Measurements from ENCODE around the gene STK11. TPM values are rescaled to one million over a fixed set of nuclear protein-coding genes. Genes with fewer than 3 reads are reported as not detected.
"Not testable (repeated sequence)": the region's sequence is repeated elsewhere in the genome, so short reads cannot be mapped to it uniquely, and the experiment has no call there.

Gene STK11
- total RNA-seq, 3 donors from 2014 or later = 32.8 to 55.0 (median 52.1) TPM

DNA sequence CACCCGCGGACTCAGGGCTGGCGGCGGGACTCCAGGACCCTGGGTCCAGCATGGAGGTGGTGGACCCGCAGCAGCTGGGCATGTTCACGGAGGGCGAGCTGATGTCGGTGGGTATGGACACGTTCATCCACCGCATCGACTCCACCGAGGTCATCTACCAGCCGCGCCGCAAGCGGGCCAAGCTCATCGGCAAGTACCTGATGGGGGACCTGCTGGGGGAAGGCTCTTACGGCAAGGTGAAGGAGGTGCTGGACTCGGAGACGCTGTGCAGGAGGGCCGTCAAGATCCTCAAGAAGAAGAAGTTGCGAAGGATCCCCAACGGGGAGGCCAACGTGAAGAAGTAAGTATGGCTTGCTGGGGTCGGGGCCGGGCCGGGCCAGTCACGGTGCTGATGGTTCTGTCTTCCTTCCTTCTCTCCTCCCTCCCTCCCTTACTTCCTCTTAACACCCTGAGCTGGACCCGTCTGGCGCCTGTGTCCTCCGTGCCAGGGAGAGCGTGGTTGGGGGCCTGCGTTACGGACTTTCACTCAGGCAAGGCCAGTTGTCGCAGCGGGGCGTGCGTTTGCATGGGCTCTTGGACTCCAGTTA, 1.4 kb downstream of the STK11 start:
- Histone ChIP-seq H3K9me3 (no peaks in the 10 kb centered on the region), H3K4me1 (peaks cover 7 to 14% of the 10 kb centered on the region in 2 donors), H3K36me3 (no peaks in the 10 kb centered on the region), H3K27ac (peak overlapping the region; percentile 63 to 77), H3K27me3 (no peaks in the 10 kb centered on the region), H3K4me3 (peak overlapping the region; percentile 70 to 93 (median 75))
- DNase-seq (ENCODE audit: low spot score in 2 of 2) = no peak
- no peak for TF ChIP-seq POLR2A (IDR thresholded peaks at IDR 0.05)
- TF ChIP-seq, protein P1, sequence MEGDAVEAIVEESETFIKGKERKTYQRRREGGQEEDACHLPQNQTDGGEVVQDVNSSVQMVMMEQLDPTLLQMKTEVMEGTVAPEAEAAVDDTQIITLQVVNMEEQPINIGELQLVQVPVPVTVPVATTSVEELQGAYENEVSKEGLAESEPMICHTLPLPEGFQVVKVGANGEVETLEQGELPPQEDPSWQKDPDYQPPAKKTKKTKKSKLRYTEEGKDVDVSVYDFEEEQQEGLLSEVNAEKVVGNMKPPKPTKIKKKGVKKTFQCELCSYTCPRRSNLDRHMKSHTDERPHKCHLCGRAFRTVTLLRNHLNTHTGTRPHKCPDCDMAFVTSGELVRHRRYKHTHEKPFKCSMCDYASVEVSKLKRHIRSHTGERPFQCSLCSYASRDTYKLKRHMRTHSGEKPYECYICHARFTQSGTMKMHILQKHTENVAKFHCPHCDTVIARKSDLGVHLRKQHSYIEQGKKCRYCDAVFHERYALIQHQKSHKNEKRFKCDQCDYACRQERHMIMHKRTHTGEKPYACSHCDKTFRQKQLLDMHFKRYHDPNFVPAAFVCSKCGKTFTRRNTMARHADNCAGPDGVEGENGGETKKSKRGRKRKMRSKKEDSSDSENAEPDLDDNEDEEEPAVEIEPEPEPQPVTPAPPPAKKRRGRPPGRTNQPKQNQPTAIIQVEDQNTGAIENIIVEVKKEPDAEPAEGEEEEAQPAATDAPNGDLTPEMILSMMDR (IDR thresholded peaks at IDR 0.05) = peak in 1 of 3 donors; percentile 6
- intact Hi-C loops (cut with DNase I; ENCODE audit: low total_unique reads) = no loop called here

DNA sequence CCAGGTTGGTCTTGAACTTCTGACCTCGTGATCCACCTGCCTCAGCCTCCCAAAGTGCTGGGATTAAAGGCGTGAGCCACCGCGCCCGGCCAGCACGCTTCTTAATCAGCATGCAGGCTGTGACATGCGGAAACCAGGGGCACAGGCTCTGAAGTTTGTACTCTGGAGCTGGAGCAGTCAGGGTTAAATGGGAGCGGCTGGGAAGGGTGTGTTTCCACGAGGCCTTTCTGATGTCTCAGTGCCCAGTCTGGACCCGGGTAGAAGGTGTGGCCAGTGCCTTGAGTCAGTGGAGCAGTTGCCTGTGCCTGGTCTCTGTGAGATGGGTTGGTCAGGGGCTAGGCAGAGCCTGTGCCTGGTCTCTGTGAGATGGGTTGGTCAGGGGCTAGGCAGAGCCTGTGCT, 3.3 kb downstream of the STK11 start:
- Histone ChIP-seq H3K27ac (peak overlapping the region in 1 of 2 donors; percentile 15), H3K4me3 (peak overlapping the region in 1 of 3 donors; percentile 36), H3K4me1 (peaks cover 11 to 15% of the 10 kb centered on the region in 2 donors)
- DNase-seq (ENCODE audit: low spot score in 2 of 2); H3K36me3 ChIP-seq; intact Hi-C loops (cut with DNase I; ENCODE audit: low total_unique reads); H3K9me3 ChIP-seq; H3K27me3 ChIP-seq: not testable (repeated sequence)

DNA sequence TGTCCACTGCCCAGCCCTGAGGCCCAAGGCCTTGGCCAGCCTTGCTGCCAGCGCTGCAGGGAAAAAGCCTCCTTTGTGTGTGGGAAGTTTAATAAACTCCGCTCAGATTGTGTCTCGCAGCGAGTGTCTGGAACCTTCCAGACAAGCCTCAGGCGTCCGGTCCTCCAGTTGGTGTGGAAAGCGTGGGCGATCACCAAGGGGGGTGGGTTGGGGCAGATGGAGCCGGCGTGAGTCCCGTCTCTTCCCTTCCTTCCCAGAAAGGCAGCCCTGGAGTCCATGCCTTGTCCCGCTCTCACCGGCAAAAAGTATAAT, 4.6 kb downstream of the STK11 start:
- Histone ChIP-seq H3K27me3 (no peaks in the 10 kb centered on the region), H3K9me3 (no peaks in the 10 kb centered on the region), H3K27ac (peak overlapping the region; percentile 74 to 75), H3K36me3 (no peaks in the 10 kb centered on the region), H3K4me3 (peak overlapping the region in 2 of 3 donors; percentile 18 to 53), H3K4me1 (peaks cover 19 to 29% of the 10 kb centered on the region in 2 donors)
- DNase-seq (ENCODE audit: low spot score in 2 of 2) = no peak
- TF ChIP-seq, protein P1 (IDR thresholded peaks at IDR 0.05) = no peak
- no peak for TF ChIP-seq POLR2AphosphoS5 (IDR thresholded peaks at IDR 0.05)
- TF ChIP-seq POLR2A (IDR thresholded peaks at IDR 0.05) = no peak
- intact Hi-C loops (cut with DNase I; ENCODE audit: low total_unique reads) = loop anchor here (10.0 kb wide), 1 partner anchor 315 kb away; the partner anchor contains the start of genes MED16 and RNU6-9

DNA sequence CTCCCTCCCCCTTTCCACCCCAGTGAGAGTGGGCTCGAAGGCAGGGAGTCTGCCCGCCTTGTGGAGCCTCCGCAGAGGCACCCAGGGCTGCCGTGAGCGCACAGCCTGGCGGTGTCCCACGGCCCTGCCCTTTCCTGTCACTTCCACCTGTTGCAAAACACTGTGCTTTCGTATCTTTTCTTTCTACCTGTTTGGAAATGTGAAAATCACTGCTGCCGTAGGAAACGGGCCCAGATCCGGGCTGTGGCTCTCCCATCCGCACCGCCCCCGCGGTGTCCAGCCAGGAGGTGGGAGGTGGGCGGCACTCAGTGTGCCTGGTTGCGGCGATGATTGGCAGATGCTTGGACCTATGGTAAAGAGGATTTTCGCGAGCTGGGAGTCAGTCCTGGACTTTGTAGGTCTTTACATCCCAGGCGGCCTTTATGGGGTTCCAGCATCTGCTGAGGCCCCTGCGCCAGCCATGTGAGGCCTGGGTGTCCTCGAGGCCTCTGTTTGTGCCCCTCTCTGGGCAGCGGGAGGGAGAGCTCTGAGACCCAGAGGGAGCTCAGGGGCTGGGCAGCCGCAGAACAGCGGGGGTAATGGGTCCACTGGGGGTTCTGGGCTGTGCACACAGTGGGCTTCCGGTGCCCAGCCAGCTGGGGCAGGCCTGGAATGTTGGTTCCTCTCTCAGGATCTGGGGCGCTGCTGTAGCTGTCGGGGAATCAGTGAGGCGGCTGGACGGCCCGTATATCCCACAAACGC, 6.1 kb downstream of the STK11 start:
- Histone ChIP-seq H3K9me3 (no peaks in the 10 kb centered on the region), H3K27ac (peak overlapping the region; percentile 75 to 88), H3K27me3 (no peaks in the 10 kb centered on the region), H3K36me3 (no peaks in the 10 kb centered on the region), H3K4me1 (peaks cover 19 to 36% of the 10 kb centered on the region in 2 donors), H3K4me3 (peak overlapping the region in 2 of 3 donors; percentile 28 to 54)
- TF ChIP-seq, protein P1 (IDR thresholded peaks at IDR 0.05) = no peak
- peak in 1 of 3 donors; percentile 24 for TF ChIP-seq POLR2AphosphoS5 (IDR thresholded peaks at IDR 0.05)
- peak in 1 of 2 donors; percentile 81 for DNase-seq (ENCODE audit: low spot score in 2 of 2)
- intact Hi-C loops (cut with DNase I; ENCODE audit: low total_unique reads) = loop anchor here (10.0 kb wide), 1 partner anchor 317 kb away; the partner anchor contains the start of genes MED16 and RNU6-9

DNA sequence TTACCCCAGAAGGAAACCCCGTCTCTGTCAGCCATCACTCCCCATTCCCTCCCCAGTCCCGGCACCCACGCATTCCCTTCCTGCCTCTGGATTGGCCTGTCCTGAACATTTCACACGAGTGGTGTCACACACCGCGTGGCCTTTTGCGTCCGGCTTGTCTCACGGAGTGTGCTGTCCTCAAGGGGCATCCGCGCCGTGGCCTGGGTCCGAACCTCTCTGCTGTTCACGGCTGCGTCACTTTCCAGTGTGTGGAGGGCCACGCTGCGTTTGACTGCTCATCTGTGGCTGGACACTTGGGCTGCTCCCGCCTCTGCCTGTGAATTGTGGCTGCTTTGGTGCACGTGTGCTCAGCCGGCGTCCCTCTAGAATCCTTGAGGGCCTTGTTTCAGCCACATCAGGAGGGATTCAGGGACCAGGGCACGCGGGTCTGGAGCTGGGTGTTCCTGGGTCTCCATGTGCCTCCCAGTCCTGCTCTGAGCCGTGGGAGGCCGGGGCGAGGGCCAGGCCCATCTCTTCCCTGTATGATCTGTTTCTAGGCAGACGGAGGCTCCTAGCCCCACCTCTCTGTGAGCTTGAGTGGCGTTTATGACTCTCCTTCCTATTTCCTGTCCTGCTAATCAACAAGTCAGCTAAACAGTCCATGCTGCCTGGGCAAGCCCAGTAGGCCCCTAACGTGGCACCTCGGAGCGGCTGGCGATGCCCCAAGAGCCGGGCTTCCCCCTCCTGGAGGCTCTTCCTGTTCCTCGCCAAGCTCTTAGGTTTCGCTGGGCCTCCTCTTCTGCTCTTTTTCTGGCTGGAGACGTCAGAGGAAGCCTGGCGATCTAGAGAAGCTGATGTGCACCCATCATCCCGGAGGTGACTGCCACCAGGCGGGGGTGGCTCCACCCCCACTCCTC, 8.1 kb downstream of the STK11 start:
- TF ChIP-seq, protein P1 (IDR thresholded peaks at IDR 0.05) = no peak
- TF ChIP-seq POLR2A (IDR thresholded peaks at IDR 0.05) (no peak), POLR2AphosphoS5 (IDR thresholded peaks at IDR 0.05) (no peak)
- no peaks in the 10 kb centered on the region for H3K36me3 ChIP-seq
- no peaks in the 10 kb centered on the region for H3K9me3 ChIP-seq
- intact Hi-C loops (cut with DNase I; ENCODE audit: low total_unique reads) = loop anchor here (2.0 to 10.0 kb wide), 2 partner anchors 33 to 319 kb away; partner anchors contain the start of genes MED16 and RNU6-9
- DNase-seq (ENCODE audit: low spot score in 2 of 2) = peak in 1 of 2 donors; percentile 41
- H3K27me3 ChIP-seq = no peaks in the 10 kb centered on the region
- H3K27ac ChIP-seq = peak overlapping the region; percentile 69 to 94
- H3K4me1 ChIP-seq = peaks cover 16 to 36% of the 10 kb centered on the region in 2 donors
- peak overlapping the region in 2 of 3 donors; percentile 13 to 52 for H3K4me3 ChIP-seq

Data from breast epithelium (tissue), 4 donors.